RWPE2 (cell line): Measurements from ENCODE around the gene ETFB.

Experiments
- ATAC-seq: fragments of 200-7000 bp; cut with Tn5 transposase; 3 replicates; pipeline ENCODE4 v1.9.1; 2021; ENCODE audit warnings: low read depth
- DNase-seq: peaks from one replicate; pipeline ENCODE4 v3.0.0-alpha.2; 2020; ENCODE audit warnings: low spot score
- H3K27ac ChIP-seq: fragments of 450-650 bp; 2 replicates; pipeline ENCODE4 v1.5.1; 2017; ENCODE audit warnings: mild to moderate bottlenecking; ENCODE audit not compliant: poor library complexity, severe bottlenecking
- H3K27me3 ChIP-seq: fragments of 250-450 bp; sonication (Bioruptor Pico); 2 replicates; pipeline ENCODE4 v1.5.1; 2021; ENCODE audit warnings: mild to moderate bottlenecking, moderate library complexity; ENCODE audit not compliant: insufficient read depth, poor library complexity, severe bottlenecking
- H3K36me3 ChIP-seq: fragments of 250-450 bp; sonication (Bioruptor Pico); 2 replicates; pipeline ENCODE4 v1.5.1; 2020; ENCODE audit warnings: low read depth, mild to moderate bottlenecking, moderate library complexity
- H3K4me1 ChIP-seq: fragments of 250-450 bp; sonication (Bioruptor Pico); 2 replicates; pipeline ENCODE4 v1.5.1; 2021; ENCODE audit warnings: mild to moderate bottlenecking, moderate library complexity; ENCODE audit not compliant: insufficient read depth, poor library complexity, severe bottlenecking
- H3K4me3 ChIP-seq: fragments of 250-450 bp; sonication (Bioruptor Pico); 2 replicates; pipeline ENCODE4 v1.5.1; 2021; ENCODE audit warnings: mild to moderate bottlenecking, moderate library complexity; ENCODE audit not compliant: severe bottlenecking
- H3K9me3 ChIP-seq: fragments of 250-450 bp; sonication (Bioruptor Pico); 2 replicates; pipeline ENCODE4 v1.5.1; 2021; ENCODE audit warnings: mild to moderate bottlenecking, moderate library complexity; ENCODE audit not compliant: severe bottlenecking
- TF ChIP-seq, protein P1 (sequence below): fragments of 450-650 bp; IDR thresholded peaks from one replicate; pipeline ENCODE4 v1.5.1; 2017; ENCODE audit warnings: mild to moderate bottlenecking, moderate library complexity; ENCODE audit not compliant: poor library complexity, severe bottlenecking

ETFB gene

DNA sequence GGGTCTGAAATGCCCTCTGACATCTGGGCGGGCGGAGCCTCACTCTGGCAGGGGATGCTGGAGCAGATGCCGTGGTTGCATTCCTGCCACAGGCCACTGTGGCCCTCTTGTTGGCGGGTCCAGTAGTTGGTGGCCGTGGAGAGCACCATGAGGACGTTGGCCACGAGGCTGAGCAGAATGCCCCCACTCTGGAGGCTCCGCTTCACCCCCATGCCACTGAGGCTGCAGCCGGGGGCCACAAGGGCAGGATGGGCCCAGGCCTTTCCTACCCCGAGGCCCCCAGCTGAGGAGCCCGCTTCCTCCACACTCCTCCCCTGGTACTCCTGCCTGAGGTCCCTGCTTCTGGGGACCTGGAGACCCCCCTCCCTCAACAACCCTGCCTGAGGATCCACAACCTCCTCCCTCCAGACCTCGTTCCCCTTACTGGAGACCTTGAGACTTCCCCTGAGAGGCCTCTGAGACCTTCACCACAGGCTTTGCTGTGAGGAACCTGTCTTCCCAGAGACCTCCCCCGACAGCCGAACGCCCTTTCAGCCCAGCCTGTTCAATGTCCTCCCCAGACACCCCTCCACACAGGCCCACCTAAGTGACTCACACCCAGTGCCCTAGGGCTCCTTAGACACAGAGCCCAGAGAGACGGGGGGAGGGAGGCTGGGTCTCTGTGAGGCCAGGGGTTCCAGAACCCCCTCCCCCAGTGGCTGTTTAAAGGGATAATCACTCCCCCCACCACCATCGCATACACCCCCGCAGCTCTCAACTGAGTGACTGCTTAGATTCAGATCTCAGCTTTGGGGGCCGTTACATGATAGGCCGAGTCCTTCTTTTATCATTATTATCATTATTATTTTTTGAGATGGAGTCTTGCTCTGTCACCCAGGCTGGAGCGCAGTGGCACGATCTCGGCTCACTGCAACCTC, 2.4 kb upstream of the ETFB start, which contains the start of gene CLDND2:
Gene CLDND2, minus strand, starts transcription at position 638 of the 917 bp plus-strand sequence. Its CDS starts 426 bp downstream, at position 212.
- H3K4me1 ChIP-seq, result peaks cover 17% of the 10 kb centered on the region
- TF ChIP-seq, protein P1, sequence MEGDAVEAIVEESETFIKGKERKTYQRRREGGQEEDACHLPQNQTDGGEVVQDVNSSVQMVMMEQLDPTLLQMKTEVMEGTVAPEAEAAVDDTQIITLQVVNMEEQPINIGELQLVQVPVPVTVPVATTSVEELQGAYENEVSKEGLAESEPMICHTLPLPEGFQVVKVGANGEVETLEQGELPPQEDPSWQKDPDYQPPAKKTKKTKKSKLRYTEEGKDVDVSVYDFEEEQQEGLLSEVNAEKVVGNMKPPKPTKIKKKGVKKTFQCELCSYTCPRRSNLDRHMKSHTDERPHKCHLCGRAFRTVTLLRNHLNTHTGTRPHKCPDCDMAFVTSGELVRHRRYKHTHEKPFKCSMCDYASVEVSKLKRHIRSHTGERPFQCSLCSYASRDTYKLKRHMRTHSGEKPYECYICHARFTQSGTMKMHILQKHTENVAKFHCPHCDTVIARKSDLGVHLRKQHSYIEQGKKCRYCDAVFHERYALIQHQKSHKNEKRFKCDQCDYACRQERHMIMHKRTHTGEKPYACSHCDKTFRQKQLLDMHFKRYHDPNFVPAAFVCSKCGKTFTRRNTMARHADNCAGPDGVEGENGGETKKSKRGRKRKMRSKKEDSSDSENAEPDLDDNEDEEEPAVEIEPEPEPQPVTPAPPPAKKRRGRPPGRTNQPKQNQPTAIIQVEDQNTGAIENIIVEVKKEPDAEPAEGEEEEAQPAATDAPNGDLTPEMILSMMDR, result no peak
- no peak for DNase-seq
- H3K36me3 ChIP-seq, result no peaks in the 10 kb centered on the region
- ATAC-seq, result no peak
- no peaks in the 10 kb centered on the region for H3K9me3 ChIP-seq
- peak within 1 kb of the TSS; percentile 52 for H3K4me3 ChIP-seq
- H3K27ac ChIP-seq, result peak within 1 kb of the TSS; percentile 76
- no peaks in the 10 kb centered on the region for H3K27me3 ChIP-seq

DNA sequence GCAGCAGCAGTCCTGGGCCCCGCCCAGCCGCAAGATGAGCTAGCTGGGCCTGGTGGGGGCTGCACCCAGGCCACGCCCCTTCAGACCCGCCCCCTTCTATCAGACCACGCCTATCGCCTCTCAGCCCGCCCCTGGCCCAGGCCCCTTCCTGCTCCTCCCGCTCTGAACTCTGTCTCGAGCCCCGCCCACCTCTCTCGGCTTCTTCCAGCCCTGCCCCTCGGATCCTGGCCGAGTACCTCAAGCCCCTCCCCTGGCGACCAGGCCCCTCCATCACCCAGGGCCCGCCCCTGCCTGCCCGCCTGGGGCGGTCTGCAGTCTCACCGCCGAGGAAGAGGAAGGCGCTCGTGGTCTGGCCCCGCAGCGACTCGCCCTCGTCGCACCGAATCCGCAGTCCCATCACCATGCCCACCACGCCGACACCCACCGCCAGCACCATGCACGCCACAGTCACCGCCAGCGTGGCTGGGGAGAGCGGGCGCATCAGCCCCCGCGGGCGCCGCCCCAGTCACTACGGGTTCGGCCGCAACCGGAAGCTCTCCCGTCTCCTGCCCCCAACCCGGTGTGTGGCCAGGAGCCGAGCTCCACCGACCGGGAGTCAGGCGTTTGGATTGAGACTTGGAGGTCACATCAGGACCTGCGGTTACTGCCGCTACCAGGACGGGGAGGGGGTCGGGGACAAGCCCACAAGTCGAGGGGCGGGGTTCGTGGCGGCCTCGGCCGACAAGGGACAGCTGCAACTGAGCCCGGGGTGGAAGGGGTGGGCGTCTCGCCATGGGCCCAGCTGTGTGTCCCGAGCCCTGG, 1.6 kb upstream of the ETFB start:
- peak; percentile 98 for DNase-seq
- TF ChIP-seq, protein P1, result no peak
- Histone ChIP-seq H3K27ac (peak overlapping the region; percentile 76), H3K4me3 (peak overlapping the region; percentile 52), H3K9me3 (no peaks in the 10 kb centered on the region), H3K4me1 (peaks cover 17% of the 10 kb centered on the region), H3K36me3 (no peaks in the 10 kb centered on the region), H3K27me3 (no peaks in the 10 kb centered on the region)
- ATAC-seq, result peak; percentile 79

DNA sequence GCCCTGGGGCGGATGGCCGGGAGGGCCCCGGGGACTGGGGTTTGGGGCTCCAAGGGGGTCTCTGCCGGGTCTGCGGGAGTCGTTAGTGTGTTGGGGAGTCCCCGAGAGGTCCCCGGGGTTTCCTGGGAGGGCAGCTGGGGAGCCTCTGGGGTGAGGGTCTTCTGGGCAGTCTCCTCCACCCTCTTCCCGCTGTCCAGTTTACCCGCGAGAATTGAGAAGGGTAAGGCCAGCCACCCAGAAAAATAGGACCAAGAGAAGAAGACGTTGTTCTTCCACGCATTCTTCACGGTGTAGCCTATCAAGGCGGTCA, 1.0 kb upstream of the ETFB start:
- Histone ChIP-seq H3K4me1 (peaks cover 17% of the 10 kb centered on the region), H3K27ac (peak overlapping the region; percentile 76), H3K27me3 (no peaks in the 10 kb centered on the region), H3K4me3 (peak overlapping the region; percentile 52), H3K36me3 (no peaks in the 10 kb centered on the region), H3K9me3 (no peaks in the 10 kb centered on the region)
- no peak for ATAC-seq
- no peak for DNase-seq
- TF ChIP-seq, protein P1, result no peak

DNA sequence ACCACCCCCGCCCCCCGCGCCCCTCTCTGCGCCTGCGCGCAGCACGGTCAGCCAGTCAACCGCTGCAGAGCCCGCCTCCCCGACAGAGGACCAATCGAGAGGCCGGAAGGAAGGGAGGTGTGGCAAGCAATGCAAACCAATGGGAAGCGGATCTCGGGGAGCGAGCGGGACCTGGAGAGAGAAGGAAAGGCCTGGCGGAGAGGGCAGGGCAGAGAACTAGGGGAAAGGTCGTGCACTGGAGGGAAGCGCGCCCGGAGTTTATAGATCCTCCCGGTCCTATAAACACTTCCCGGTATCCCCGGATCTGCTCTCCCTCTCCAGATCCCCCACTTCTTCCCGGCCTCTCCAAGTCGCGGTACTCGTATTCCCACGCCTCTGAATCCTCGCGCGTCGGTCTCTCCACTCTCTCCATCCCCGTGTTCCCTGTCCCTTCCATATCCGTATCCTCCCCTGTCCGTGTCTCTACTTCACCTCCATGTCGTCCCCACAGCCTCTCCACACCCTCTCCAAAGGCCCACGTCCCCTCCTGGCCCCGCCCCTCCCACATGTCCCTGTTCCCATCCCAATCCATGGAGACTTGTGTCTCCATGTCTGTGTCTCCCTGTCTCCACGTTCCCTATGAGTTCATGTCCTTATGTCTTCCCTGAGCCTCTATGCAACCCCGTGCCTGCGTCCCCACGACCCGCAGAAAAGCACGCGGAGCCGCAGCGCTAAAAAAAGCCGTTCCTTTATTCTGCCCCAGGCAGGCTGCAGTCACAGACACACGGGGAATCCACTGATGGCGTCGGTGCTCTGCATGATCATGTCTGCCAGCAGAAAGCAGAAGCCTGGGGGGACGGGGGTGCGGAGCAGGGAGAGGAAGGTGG, 434 bp upstream of the ETFB start:
- Histone ChIP-seq H3K4me1 (peaks cover 17% of the 10 kb centered on the region), H3K27me3 (no peaks in the 10 kb centered on the region), H3K27ac (peak overlapping the region; percentile 76), H3K4me3 (peak overlapping the region; percentile 52), H3K9me3 (no peaks in the 10 kb centered on the region), H3K36me3 (no peaks in the 10 kb centered on the region)
- DNase-seq (peak; percentile 99), ATAC-seq (peak; percentile 78)
- TF ChIP-seq, protein P1, result no peak
